NCI-H345 treated with DMSO at 0.1 percent for 48 hours (cell line): ENCODE data around the gene C1QL4.
"Not testable (repeated sequence)": the region's sequence is repeated elsewhere in the genome, so short reads cannot be mapped to it uniquely, and the experiment has no call there.

Source experiments
- DNase-seq: peaks from one replicate; lab custom pipeline; 2025; ENCODE audit not compliant: unreplicated experiment; lab: John Stamatoyannopoulos, UW

The C1QL4 gene

GRCh38 chr12:49336645-49337584 lies at the start of gene C1QL4:
Gene C1QL4 (minus strand): TSS chr12:49337188. CDS start chr12:49336477, 711 bp downstream.
- no peak for DNase-seq

GRCh38 chr12:49380184-49380583 lies 43.2 kb upstream of the C1QL4 start:
- not testable (repeated sequence) for DNase-seq

GRCh38 chr12:49377386-49377785 lies 40.4 kb upstream of the C1QL4 start:
- no peak for DNase-seq

- no peak for DNase-seq
Measured at GRCh38 chr12:49375406-49375805, 38.4 kb upstream of the C1QL4 start.

- DNase-seq, result no peak
Measured at GRCh38 chr12:49370539-49370938, 33.6 kb upstream of the C1QL4 start.

- DNase-seq, result no peak
Measured at GRCh38 chr12:49369411-49370145, 32.6 kb upstream of the C1QL4 start.

GRCh38 chr12:49368240-49368600 lies 31.2 kb upstream of the C1QL4 start:
- no peak for DNase-seq

- no peak for DNase-seq
Measured at GRCh38 chr12:49367381-49368239, 30.6 kb upstream of the C1QL4 start, which contains the start of gene SPATS2. Gene SPATS2 (plus strand): TSS chr12:49367462. CDS start chr12:49461013, 93,551 bp downstream.

GRCh38 chr12:49366652-49367380 lies 29.8 kb upstream of the C1QL4 start:
- peak; percentile 23 for DNase-seq

GRCh38 chr12:49366096-49366651 lies 29.2 kb upstream of the C1QL4 start:
- no peak for DNase-seq

GRCh38 chr12:49365542-49365941 lies 28.6 kb upstream of the C1QL4 start:
- DNase-seq, result no peak

- DNase-seq, result no peak
Measured at GRCh38 chr12:49364989-49365388, 28.0 kb upstream of the C1QL4 start.

GRCh38 chr12:49362077-49362476 lies 25.1 kb upstream of the C1QL4 start:
- no peak for DNase-seq

GRCh38 chr12:49359671-49360070 lies 22.7 kb upstream of the C1QL4 start:
- no peak for DNase-seq

- peak; percentile 14 for DNase-seq
Measured at GRCh38 chr12:49358483-49359141, 21.6 kb upstream of the C1QL4 start.

GRCh38 chr12:49357103-49357678 lies 20.2 kb upstream of the C1QL4 start:
- no peak for DNase-seq

- no peak for DNase-seq
Measured at GRCh38 chr12:49355913-49356312, 18.9 kb upstream of the C1QL4 start.

GRCh38 chr12:49352351-49352750 lies 15.4 kb upstream of the C1QL4 start:
- no peak for DNase-seq

- no peak for DNase-seq
Measured at GRCh38 chr12:49349266-49349665, 12.3 kb upstream of the C1QL4 start.
